ENCODE data around the gene KLF16.

The KLF16 gene

GRCh38 chr19:1855040-1855827 lies 8.1 kb downstream of the KLF16 start:
- peak; percentile 96 for DNase-seq (ENCODE audit: low spot score)

DNA sequence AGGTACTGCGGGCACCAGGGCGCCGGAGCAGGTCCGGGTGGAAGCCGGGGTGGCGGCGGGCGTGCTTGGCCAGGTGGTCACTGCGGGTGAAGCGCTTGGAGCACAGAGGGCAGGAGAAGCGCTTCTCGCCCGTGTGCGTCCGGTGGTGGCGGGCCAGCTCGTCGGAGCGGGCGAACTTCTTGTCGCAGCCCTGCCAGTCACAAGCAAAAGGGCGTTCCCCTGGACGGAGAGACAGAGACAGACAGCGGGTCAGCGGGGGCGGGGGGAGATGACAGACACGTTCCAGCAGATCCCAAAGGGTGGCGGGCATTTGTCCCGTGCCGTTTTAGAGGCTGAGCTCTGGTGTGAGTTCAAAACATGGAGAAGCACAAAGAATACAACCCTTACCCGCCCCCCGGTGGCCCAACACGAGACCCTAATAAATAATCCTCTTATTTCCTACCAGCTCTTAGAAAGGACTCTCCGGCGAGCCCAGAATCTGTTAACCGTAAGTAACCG lies 8.8 kb downstream of the KLF16 start:
- DNase-seq (ENCODE audit: low spot score) = no peak

GRCh38 chr19:1854039-1854541 lies 9.3 kb downstream of the KLF16 start:
- no peak for DNase-seq (ENCODE audit: low spot score)

DNA sequence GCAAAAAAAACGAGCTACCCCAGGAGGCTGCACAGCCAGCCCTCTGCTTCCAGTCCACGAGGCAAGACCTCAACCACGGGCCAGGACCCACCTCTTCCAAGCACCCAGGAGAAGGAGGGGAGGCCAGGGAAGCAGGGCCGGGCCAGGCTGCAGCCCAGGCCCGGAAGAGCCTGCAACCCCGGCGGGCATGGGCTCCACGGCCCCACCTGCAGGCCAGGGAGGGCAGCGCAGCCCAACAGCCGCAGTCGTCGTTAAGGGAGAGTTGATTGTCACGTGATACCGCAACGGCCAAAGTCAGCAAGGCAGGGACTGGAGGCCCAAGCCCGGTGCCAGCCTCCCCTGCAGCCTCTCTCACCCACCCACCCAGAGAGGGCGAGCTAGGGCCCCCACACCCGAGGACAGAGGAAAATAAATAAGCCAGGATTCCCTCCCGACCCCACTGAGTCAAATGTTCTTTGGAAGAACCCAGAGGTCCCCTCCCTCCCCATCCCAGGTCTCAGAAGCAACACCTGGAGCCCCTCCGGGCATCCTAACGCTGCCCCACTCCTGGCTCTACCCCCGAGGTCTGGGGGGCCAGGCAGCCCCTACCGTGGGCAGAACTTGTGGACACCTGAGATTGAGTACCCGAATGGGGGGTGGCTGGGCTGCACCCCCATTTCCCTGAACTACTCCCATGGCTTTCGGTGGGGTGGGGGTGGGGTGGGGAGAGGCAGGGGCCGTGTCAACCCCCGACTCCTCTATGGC lies 9.9 kb downstream of the KLF16 start:
- peak; percentile 89 for DNase-seq (ENCODE audit: low spot score)

- DNase-seq (ENCODE audit: low spot score) = no peak
Measured at GRCh38 chr19:1852581-1853128, 10.7 kb downstream of the KLF16 start.

- DNase-seq (ENCODE audit: low spot score) = no peak
Measured at GRCh38 chr19:1851654-1852580, 11.5 kb downstream of the KLF16 start.

- no peak for DNase-seq (ENCODE audit: low spot score)
Measured at GRCh38 chr19:1850809-1851653, 12.3 kb downstream of the KLF16 start.

- DNase-seq (ENCODE audit: low spot score) = no peak
Measured at GRCh38 chr19:1849886-1850398, 13.4 kb downstream of the KLF16 start.

DNA sequence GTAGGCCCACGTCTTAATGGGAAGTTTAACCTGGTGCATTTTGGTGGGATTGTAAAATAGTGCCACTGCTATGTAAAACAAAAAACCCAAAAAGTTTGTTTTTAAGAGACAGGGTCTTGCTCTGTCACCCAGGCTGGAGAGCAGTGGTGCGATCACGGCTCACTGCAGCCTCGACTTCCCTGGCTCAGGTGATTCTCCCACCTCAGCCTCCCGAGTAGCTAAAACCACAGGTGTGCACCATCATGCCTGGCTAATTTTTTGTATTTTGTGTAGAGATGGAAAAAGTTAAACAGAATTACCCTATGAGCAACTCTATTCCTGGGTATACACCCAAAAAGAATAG lies 14.3 kb downstream of the KLF16 start:
- DNase-seq (ENCODE audit: low spot score) = no peak

- peak; percentile 91 for DNase-seq (ENCODE audit: low spot score)
Measured at GRCh38 chr19:1848399-1849131, 14.8 kb downstream of the KLF16 start, which contains the start of gene REXO1. REXO1 (minus strand) TSS chr19:1848483; CDS start chr19:1848358, 125 bp downstream.

DNA sequence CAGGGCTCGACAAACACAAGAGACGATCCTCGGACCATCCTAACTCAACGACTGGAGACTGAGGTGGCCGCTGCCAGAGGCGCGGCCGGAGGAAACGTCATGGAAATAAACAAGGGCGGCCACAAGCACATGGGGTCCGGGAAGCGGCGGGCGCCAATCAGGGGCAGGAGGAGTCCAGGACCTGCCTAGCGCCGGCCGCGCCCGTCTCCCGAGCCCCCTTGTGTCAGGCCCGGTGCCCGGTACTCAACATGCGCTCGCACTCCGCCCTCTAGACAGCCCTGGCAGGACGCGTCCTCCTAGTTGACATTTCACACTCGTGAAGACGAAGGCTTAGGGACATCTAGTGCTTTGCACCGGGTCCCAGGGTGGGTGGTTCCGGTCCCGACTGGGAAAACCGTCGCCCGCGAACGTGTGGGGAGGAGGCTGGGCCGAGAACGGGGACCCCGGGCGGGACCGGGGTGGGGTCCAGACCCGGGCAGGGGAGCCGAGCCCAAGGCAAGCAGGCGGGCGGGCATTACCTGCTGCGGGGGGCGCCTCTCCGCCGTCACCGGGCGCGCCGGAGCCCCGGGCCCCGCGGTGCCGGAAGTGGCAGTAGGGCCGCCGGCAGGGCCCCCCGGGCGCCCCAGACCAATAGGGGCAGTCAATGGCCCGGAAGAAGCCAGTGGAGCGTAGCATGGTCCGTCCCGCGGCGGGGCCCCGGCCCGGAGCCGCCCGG lies 15.5 kb downstream of the KLF16 start:
- DNase-seq (ENCODE audit: low spot score) = peak; percentile 60

DNA sequence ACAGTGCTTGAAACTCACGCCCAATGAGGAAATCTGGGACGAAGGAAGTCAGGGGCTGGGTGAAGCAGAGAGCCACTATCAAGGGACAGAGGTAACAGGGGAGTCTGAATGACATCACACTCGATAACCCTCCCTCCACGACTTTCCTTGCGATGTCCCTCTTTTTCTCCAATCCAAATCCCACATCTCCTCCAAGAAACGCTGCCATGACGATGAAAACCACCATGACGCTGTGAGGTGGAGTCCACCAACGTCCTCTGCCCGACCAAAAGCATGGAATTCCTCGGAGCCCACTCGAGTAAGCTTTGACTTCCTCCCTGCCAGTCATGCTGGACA lies 16.1 kb downstream of the KLF16 start:
- no peak for DNase-seq (ENCODE audit: low spot score)

DNA sequence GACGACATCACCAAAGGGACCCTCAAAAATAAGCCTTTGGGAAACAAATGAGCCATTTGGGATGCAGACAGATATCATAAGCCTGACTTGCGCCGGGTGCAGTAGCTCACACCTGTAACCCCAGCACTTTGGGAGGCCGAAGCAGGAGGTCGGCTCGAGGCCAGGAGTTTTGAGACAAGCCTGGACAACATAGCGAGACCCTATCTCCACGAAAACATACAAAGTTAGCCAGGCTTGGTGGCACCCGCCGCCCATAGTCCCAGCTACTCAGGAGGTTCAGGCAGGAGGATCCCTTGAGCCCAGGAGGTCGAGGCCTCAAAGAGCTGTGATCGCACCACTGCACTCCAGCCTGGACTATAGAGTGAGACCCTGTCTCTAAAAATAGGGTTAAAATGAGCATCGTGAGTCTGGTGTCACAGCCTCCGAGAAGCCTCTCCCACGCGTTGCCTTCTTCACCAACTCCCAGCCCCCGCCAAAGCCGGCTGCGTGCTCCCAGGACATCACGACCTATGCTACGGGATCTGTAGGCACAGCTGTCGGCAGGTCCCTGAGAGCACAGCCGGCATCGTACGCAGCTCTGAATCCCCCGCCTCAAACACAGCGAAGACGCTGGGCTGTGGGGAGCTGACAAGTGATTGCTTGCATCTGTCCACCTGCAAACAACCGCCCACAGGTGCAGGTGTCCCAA lies 16.7 kb downstream of the KLF16 start:
- DNase-seq (ENCODE audit: low spot score) = no peak

DNA sequence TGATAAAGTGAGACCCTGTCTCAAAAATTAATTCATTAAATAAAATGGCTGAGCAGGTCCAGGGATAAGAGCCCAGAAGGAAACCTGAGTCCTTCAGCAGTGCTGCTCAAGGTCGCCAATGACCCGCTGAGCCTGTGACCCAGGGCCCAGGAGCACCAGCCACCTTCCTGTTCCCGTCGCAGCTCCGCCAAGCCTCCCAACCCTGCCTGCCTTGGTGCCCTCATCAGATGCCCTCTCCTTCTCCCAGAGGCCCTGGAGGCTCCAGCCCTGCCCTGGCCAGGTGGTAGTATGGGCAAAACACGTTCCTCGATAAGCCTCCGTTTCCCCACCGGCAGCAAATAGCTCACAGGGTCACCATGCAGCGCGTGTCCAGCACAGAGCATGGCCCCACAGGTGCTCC lies 17.7 kb downstream of the KLF16 start:
- DNase-seq (ENCODE audit: low spot score) = no peak

DNA sequence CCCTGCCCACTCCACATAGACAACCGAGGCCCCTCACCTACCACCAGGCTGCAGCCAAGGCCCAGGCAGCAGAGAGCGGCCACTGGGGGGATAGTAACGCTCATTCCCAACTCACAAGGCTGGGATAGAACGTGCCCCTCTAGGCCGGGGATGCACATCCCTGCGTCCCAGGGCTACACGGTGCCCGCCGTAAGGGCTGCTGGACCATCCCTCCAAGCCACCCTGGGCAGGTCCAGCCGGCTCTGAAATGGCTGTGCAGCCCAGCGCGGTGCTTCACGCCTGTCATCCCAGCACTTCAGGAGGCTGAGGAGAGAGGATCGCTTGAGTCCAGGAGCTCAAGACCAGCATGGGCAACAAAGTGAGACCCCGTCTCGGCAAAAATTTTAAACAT lies 18.3 kb downstream of the KLF16 start:
- DNase-seq (ENCODE audit: low spot score) = no peak

GRCh38 chr19:1844513-1845124 lies 18.8 kb downstream of the KLF16 start:
- DNase-seq (ENCODE audit: low spot score) = no peak

- DNase-seq (ENCODE audit: low spot score) = no peak
Measured at GRCh38 chr19:1843646-1844394, 19.6 kb downstream of the KLF16 start.

DNA sequence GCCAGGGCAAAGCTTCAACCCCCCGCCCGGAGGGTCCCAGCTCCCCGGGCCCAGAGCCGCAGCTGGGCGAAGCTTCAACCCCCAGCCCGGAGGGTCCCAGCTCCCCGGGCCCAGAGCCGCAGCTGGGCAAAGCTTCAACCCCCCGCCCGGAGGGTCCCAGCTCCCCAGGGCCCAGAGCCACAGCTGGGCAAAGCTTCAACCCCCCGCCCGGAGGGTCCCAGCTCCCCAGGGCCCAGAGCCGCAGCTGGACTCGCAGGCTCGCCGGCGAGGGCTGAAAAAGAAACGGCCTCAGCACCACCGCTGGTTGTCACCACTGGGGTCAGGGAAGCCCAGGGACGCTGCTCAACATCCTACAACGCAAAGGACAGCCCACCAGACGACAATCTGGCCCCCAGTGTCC lies 20.3 kb downstream of the KLF16 start:
- no peak for DNase-seq (ENCODE audit: low spot score)
